ENCODE measurements around the gene UBE3C.

The UBE3C gene

GRCh38 chr7:157204134-157204533 is 65.4 kb downstream of the UBE3C start:
- Histone ChIP-seq H2AFZ (ENCODE audit: low read length, unreplicated experiment) (no peak overlapping the region), H3K4me1 (ENCODE audit: control insufficient read depth, insufficient read depth, low read length, unreplicated experiment) (no peaks in the 10 kb centered on the region), H3K27me3 (ENCODE audit: insufficient read depth, low read length) (no peaks in the 10 kb centered on the region), H3K4me3 (ENCODE audit: low read depth, low read length) (no peak overlapping the region), H3K36me3 (ENCODE audit: insufficient read depth, low read length) (peaks cover 24% of the 10 kb centered on the region), H3K79me2 (ENCODE audit: control insufficient read depth, insufficient read depth, low read length, unreplicated experiment) (no peaks in the 10 kb centered on the region), H3K27ac (ENCODE audit: low read depth, low read length) (no peak overlapping the region)

GRCh38 chr7:157205438-157205837 is 66.7 kb downstream of the UBE3C start:
- no peak overlapping the region for H3K4me3 ChIP-seq (ENCODE audit: low read depth, low read length)
- H3K36me3 ChIP-seq (ENCODE audit: insufficient read depth, low read length) = peaks cover 24% of the 10 kb centered on the region
- no peaks in the 10 kb centered on the region for H3K4me1 ChIP-seq (ENCODE audit: control insufficient read depth, insufficient read depth, low read length, unreplicated experiment)
- no peaks in the 10 kb centered on the region for H3K79me2 ChIP-seq (ENCODE audit: control insufficient read depth, insufficient read depth, low read length, unreplicated experiment)
- no peak overlapping the region for H3K27ac ChIP-seq (ENCODE audit: low read depth, low read length)
- no peak overlapping the region for H2AFZ ChIP-seq (ENCODE audit: low read length, unreplicated experiment)
- no peaks in the 10 kb centered on the region for H3K27me3 ChIP-seq (ENCODE audit: insufficient read depth, low read length)

- Histone ChIP-seq H3K4me1 (ENCODE audit: control insufficient read depth, insufficient read depth, low read length, unreplicated experiment) (no peaks in the 10 kb centered on the region), H3K27ac (ENCODE audit: low read depth, low read length) (no peak overlapping the region), H3K4me3 (ENCODE audit: low read depth, low read length) (no peak overlapping the region), H2AFZ (ENCODE audit: low read length, unreplicated experiment) (no peak overlapping the region), H3K79me2 (ENCODE audit: control insufficient read depth, insufficient read depth, low read length, unreplicated experiment) (no peaks in the 10 kb centered on the region), H3K36me3 (ENCODE audit: insufficient read depth, low read length) (peaks cover 28% of the 10 kb centered on the region), H3K27me3 (ENCODE audit: insufficient read depth, low read length) (no peaks in the 10 kb centered on the region)
Observed at GRCh38 chr7:157208571-157209413, 70.1 kb downstream of the UBE3C start.

GRCh38 chr7:157210682-157211081 is 72.0 kb downstream of the UBE3C start:
- no peaks in the 10 kb centered on the region for H3K4me1 ChIP-seq (ENCODE audit: control insufficient read depth, insufficient read depth, low read length, unreplicated experiment)
- no peaks in the 10 kb centered on the region for H3K27me3 ChIP-seq (ENCODE audit: insufficient read depth, low read length)
- H3K79me2 ChIP-seq (ENCODE audit: control insufficient read depth, insufficient read depth, low read length, unreplicated experiment) = no peaks in the 10 kb centered on the region
- H3K4me3 ChIP-seq (ENCODE audit: low read depth, low read length) = no peak overlapping the region
- H3K27ac ChIP-seq (ENCODE audit: low read depth, low read length) = no peak overlapping the region
- peaks cover 32% of the 10 kb centered on the region for H3K36me3 ChIP-seq (ENCODE audit: insufficient read depth, low read length)
- no peak overlapping the region for H2AFZ ChIP-seq (ENCODE audit: low read length, unreplicated experiment)

GRCh38 chr7:157211690-157212089 is 73.0 kb downstream of the UBE3C start:
- Histone ChIP-seq H3K27ac (ENCODE audit: low read depth, low read length) (no peak overlapping the region), H2AFZ (ENCODE audit: low read length, unreplicated experiment) (no peak overlapping the region), H3K79me2 (ENCODE audit: control insufficient read depth, insufficient read depth, low read length, unreplicated experiment) (no peaks in the 10 kb centered on the region), H3K27me3 (ENCODE audit: insufficient read depth, low read length) (no peaks in the 10 kb centered on the region), H3K4me3 (ENCODE audit: low read depth, low read length) (no peak overlapping the region), H3K4me1 (ENCODE audit: control insufficient read depth, insufficient read depth, low read length, unreplicated experiment) (no peaks in the 10 kb centered on the region), H3K36me3 (ENCODE audit: insufficient read depth, low read length) (peaks cover 32% of the 10 kb centered on the region)

- no peaks in the 10 kb centered on the region for H3K27me3 ChIP-seq (ENCODE audit: insufficient read depth, low read length)
Observed at GRCh38 chr7:157219154-157219553, 80.4 kb downstream of the UBE3C start.

GRCh38 chr7:157220916-157221569 is 82.3 kb downstream of the UBE3C start:
- H3K27me3 ChIP-seq (ENCODE audit: insufficient read depth, low read length) = no peaks in the 10 kb centered on the region
- H3K27ac ChIP-seq (ENCODE audit: low read depth, low read length) = no peak overlapping the region
- H3K4me3 ChIP-seq (ENCODE audit: low read depth, low read length) = no peak overlapping the region
- H3K4me1 ChIP-seq (ENCODE audit: control insufficient read depth, insufficient read depth, low read length, unreplicated experiment) = no peaks in the 10 kb centered on the region
- peaks cover 8% of the 10 kb centered on the region for H3K36me3 ChIP-seq (ENCODE audit: insufficient read depth, low read length)
- no peak overlapping the region for H2AFZ ChIP-seq (ENCODE audit: low read length, unreplicated experiment)
- H3K79me2 ChIP-seq (ENCODE audit: control insufficient read depth, insufficient read depth, low read length, unreplicated experiment) = no peaks in the 10 kb centered on the region

More at GRCh38 chr7:157219154-157219553, 80.4 kb downstream of the UBE3C start:
- Histone ChIP-seq H3K4me1 (ENCODE audit: control insufficient read depth, insufficient read depth, low read length, unreplicated experiment) (no peaks in the 10 kb centered on the region), H3K79me2 (ENCODE audit: control insufficient read depth, insufficient read depth, low read length, unreplicated experiment) (no peaks in the 10 kb centered on the region), H3K36me3 (ENCODE audit: insufficient read depth, low read length) (peaks cover 18% of the 10 kb centered on the region), H2AFZ (ENCODE audit: low read length, unreplicated experiment) (no peak overlapping the region), H3K4me3 (ENCODE audit: low read depth, low read length) (no peak overlapping the region), H3K27ac (ENCODE audit: low read depth, low read length) (no peak overlapping the region)

- H2AFZ ChIP-seq (ENCODE audit: low read length, unreplicated experiment) = no peak overlapping the region
- no peaks in the 10 kb centered on the region for H3K4me1 ChIP-seq (ENCODE audit: control insufficient read depth, insufficient read depth, low read length, unreplicated experiment)
- H3K4me3 ChIP-seq (ENCODE audit: low read depth, low read length) = no peak overlapping the region
- H3K36me3 ChIP-seq (ENCODE audit: insufficient read depth, low read length) = peaks cover 12% of the 10 kb centered on the region
- H3K27ac ChIP-seq (ENCODE audit: low read depth, low read length) = no peak overlapping the region
- no peaks in the 10 kb centered on the region for H3K27me3 ChIP-seq (ENCODE audit: insufficient read depth, low read length)
- no peaks in the 10 kb centered on the region for H3K79me2 ChIP-seq (ENCODE audit: control insufficient read depth, insufficient read depth, low read length, unreplicated experiment)
Observed at GRCh38 chr7:157222687-157223086, 84.0 kb downstream of the UBE3C start.

- H3K4me3 ChIP-seq (ENCODE audit: low read depth, low read length) = no peak overlapping the region
- H3K27ac ChIP-seq (ENCODE audit: low read depth, low read length) = no peak overlapping the region
- no peaks in the 10 kb centered on the region for H3K4me1 ChIP-seq (ENCODE audit: control insufficient read depth, insufficient read depth, low read length, unreplicated experiment)
- H3K36me3 ChIP-seq (ENCODE audit: insufficient read depth, low read length) = peaks cover 11% of the 10 kb centered on the region; the same call in 1 of the 2 replicates
- no peaks in the 10 kb centered on the region for H3K27me3 ChIP-seq (ENCODE audit: insufficient read depth, low read length)
- no peaks in the 10 kb centered on the region for H3K79me2 ChIP-seq (ENCODE audit: control insufficient read depth, insufficient read depth, low read length, unreplicated experiment)
- H2AFZ ChIP-seq (ENCODE audit: low read length, unreplicated experiment) = no peak overlapping the region
Observed at GRCh38 chr7:157224627-157225026, 85.9 kb downstream of the UBE3C start.

GRCh38 chr7:157228864-157229422 is 90.2 kb downstream of the UBE3C start:
- Histone ChIP-seq H3K27me3 (ENCODE audit: insufficient read depth, low read length) (no peaks in the 10 kb centered on the region), H3K4me3 (ENCODE audit: low read depth, low read length) (no peak overlapping the region), H3K27ac (ENCODE audit: low read depth, low read length) (no peak overlapping the region), H3K36me3 (ENCODE audit: insufficient read depth, low read length) (peaks cover 16% of the 10 kb centered on the region), H2AFZ (ENCODE audit: low read length, unreplicated experiment) (no peak overlapping the region), H3K79me2 (ENCODE audit: control insufficient read depth, insufficient read depth, low read length, unreplicated experiment) (no peaks in the 10 kb centered on the region), H3K4me1 (ENCODE audit: control insufficient read depth, insufficient read depth, low read length, unreplicated experiment) (peaks cover 1% of the 10 kb centered on the region)

All from ACC112 (cell line).